Panc1 (cell line): ENCODE data around the gene C19orf47. TPM values are rescaled to one million over a fixed set of nuclear protein-coding genes. Genes with fewer than 3 reads are reported as not detected.

Experiments
- ATAC-seq: fragments of 200-7000 bp; cut with Tn5 transposase; 2 replicates; pipeline ENCODE4 v1.9.1; 2020; ENCODE audit warnings: mild to moderate bottlenecking, moderate library complexity
- BruUV-seq: library from RNA; stranded (reverse); fragments of 400-500 nt; replicated peaks from 2 replicates; lab custom pipeline; 2021; lab: Mats Ljungman, UMichigan
- CTCF ChIA-PET: fragments of 300-600 bp; sonication (Branson Sonifier 250); formaldehyde crosslinking; loops from one replicate; lab custom pipeline; 2022; ENCODE audit warnings: antibody characterized with exemption; lab: Charles Lee
- POLR2A ChIA-PET: fragments of 300-600 bp; sonication (Branson Sonifier 250); formaldehyde crosslinking; loops from one replicate; lab custom pipeline; 2022; ENCODE audit warnings: antibody characterized with exemption; lab: Charles Lee
- DNase-seq: peaks from one replicate; pipeline ENCODE4 v3.0.0-alpha.2; 2010; ENCODE audit warnings: low read depth, low spot score
- H3K27ac ChIP-seq: 2 replicates; pipeline ENCODE4 v1.5.1; 2011; ENCODE audit warnings: mild to moderate bottlenecking, low read length, inconsistent platforms
- H3K27me3 ChIP-seq: fragments of 200-500 bp; sonication (Bioruptor generic); 2 replicates; pipeline ENCODE4 v1.6.0; 2014; ENCODE audit warnings: low read length, inconsistent platforms; ENCODE audit not compliant: control insufficient read depth, insufficient read depth
- H3K36me3 ChIP-seq: fragments of 200-500 bp; sonication (Bioruptor generic); 2 replicates; pipeline ENCODE4 v1.5.1; 2014; ENCODE audit warnings: inconsistent platforms, mild to moderate bottlenecking, low read length, moderate library complexity; ENCODE audit not compliant: control insufficient read depth, insufficient read depth
- H3K4me1 ChIP-seq: 2 replicates; pipeline ENCODE4 v1.5.1; 2011; ENCODE audit warnings: inconsistent platforms, mild to moderate bottlenecking, low read length, moderate library complexity; ENCODE audit not compliant: control insufficient read depth, insufficient read depth
- H3K4me3 ChIP-seq, 2 experiments: 2 replicates each; pipeline ENCODE4 v1.5.1; 2011 to 2012; ENCODE audit warnings: low read depth in 2 of 2, low read length in 2 of 2, mild to moderate bottlenecking in 2 of 2, inconsistent platforms in 1 of 2, moderate library complexity in 1 of 2
- H3K9me3 ChIP-seq: fragments of 200-500 bp; sonication (Bioruptor generic); 2 replicates; pipeline ENCODE4 v1.5.1; 2014; ENCODE audit warnings: low read depth, mild to moderate bottlenecking, inconsistent platforms, low read length, moderate library complexity; ENCODE audit not compliant: control insufficient read depth, insufficient read depth
- POLR2AphosphoS5 ChIP-seq: IDR thresholded peaks from 2 replicates; pipeline ENCODE4 v1.6.1; 2012; ENCODE audit warnings: mild to moderate bottlenecking, low read depth, low read length, moderate library complexity
- SIN3A ChIP-seq: IDR thresholded peaks from 2 replicates; pipeline ENCODE4 v1.6.1; 2012; ENCODE audit warnings: low read depth, mild to moderate bottlenecking, low read length, moderate library complexity, borderline replicate concordance; ENCODE audit not compliant: insufficient read depth
- TCF7L2 ChIP-seq: IDR thresholded peaks from 2 replicates; pipeline ENCODE4 v1.6.1; 2011; ENCODE audit warnings: mild to moderate bottlenecking, low read depth, low read length, inconsistent platforms
- in situ Hi-C: cut with HindIII; loops from 2 replicates; pipeline ENCODE4 v1.10.0; 2016; ENCODE audit warnings: low sequenced_read_pairs, low pct_unique_long_range_greater_than_20kb
- intact Hi-C: fragments of 100-400 bp; cut with micrococcal nuclease; formaldehyde crosslinking; loops from one replicate; pipeline ENCODE4 v1.10.0; 2022; ENCODE audit not compliant: unreplicated experiment
- total RNA-seq: library from RNA; stranded (reverse); gene quantifications from one replicate; pipeline ENCODE4 v1.2.1, GENCODE V29; 2021; ENCODE audit not compliant: unreplicated experiment
- TF ChIP-seq, protein P1 (sequence below): fragments of 450-650 bp; IDR thresholded peaks from 2 replicates; pipeline ENCODE4 v1.5.1; 2017; ENCODE audit warnings: mild to moderate bottlenecking
- TF ChIP-seq, protein P2 (sequence below), 2 experiments: IDR thresholded peaks; 2 replicates each; pipeline ENCODE4 v1.6.1; 2011 to 2012; ENCODE audit warnings: low read depth in 2 of 2, control low read depth in 1 of 2, low read length in 1 of 2, mild to moderate bottlenecking in 1 of 2, moderate library complexity in 1 of 2; ENCODE audit not compliant: insufficient read depth in 1 of 2

C19orf47 gene
- total RNA-seq, 1 experiment from 2014 or later: 29.0 TPM

DNA sequence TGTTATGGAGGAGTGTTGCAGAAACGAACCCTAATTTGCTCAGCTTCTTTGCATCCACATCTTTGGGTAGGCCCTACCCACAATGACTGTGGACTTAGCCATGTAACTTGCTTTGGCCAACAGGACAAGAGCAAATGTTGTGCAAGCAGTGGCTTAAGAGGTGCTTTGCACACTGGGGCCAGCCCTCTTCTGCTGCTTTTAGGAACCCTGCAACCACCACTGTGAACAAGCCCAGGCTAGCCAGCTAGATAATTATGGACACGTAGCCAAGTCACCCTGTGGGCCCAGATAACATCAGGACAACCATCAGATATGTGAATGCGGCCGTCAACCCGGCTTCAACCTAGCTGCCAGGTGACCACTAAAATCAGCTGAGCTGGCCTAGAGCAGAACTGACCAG is 17.1 kb downstream of the C19orf47 start:
- TF ChIP-seq, protein P1, sequence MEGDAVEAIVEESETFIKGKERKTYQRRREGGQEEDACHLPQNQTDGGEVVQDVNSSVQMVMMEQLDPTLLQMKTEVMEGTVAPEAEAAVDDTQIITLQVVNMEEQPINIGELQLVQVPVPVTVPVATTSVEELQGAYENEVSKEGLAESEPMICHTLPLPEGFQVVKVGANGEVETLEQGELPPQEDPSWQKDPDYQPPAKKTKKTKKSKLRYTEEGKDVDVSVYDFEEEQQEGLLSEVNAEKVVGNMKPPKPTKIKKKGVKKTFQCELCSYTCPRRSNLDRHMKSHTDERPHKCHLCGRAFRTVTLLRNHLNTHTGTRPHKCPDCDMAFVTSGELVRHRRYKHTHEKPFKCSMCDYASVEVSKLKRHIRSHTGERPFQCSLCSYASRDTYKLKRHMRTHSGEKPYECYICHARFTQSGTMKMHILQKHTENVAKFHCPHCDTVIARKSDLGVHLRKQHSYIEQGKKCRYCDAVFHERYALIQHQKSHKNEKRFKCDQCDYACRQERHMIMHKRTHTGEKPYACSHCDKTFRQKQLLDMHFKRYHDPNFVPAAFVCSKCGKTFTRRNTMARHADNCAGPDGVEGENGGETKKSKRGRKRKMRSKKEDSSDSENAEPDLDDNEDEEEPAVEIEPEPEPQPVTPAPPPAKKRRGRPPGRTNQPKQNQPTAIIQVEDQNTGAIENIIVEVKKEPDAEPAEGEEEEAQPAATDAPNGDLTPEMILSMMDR: no peak
- TF ChIP-seq POLR2AphosphoS5: no peak
- no peak for TF ChIP-seq TCF7L2
- TF ChIP-seq, protein P2, sequence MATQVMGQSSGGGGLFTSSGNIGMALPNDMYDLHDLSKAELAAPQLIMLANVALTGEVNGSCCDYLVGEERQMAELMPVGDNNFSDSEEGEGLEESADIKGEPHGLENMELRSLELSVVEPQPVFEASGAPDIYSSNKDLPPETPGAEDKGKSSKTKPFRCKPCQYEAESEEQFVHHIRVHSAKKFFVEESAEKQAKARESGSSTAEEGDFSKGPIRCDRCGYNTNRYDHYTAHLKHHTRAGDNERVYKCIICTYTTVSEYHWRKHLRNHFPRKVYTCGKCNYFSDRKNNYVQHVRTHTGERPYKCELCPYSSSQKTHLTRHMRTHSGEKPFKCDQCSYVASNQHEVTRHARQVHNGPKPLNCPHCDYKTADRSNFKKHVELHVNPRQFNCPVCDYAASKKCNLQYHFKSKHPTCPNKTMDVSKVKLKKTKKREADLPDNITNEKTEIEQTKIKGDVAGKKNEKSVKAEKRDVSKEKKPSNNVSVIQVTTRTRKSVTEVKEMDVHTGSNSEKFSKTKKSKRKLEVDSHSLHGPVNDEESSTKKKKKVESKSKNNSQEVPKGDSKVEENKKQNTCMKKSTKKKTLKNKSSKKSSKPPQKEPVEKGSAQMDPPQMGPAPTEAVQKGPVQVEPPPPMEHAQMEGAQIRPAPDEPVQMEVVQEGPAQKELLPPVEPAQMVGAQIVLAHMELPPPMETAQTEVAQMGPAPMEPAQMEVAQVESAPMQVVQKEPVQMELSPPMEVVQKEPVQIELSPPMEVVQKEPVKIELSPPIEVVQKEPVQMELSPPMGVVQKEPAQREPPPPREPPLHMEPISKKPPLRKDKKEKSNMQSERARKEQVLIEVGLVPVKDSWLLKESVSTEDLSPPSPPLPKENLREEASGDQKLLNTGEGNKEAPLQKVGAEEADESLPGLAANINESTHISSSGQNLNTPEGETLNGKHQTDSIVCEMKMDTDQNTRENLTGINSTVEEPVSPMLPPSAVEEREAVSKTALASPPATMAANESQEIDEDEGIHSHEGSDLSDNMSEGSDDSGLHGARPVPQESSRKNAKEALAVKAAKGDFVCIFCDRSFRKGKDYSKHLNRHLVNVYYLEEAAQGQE (IDR thresholded peaks at IDR 0.05; ENCODE audit: insufficient read depth in 1 of 2, low read depth in 2 of 2, low read length in 1 of 2): no peak
- TF ChIP-seq SIN3A: no peak
- CTCF ChIA-PET: interaction anchor here (0.6 to 26.0 kb wide), 6 partner anchors 9 to 780 kb away, joined by 3 to 498 read pairs (median 3); partner anchors contain the start of gene TTC9B
- ATAC-seq (no peak), DNase-seq (no peak)
- H3K4me1 ChIP-seq: no peaks in the 10 kb centered on the region
- H3K27me3 ChIP-seq: no peaks in the 10 kb centered on the region
- intact Hi-C loops: no loop called here
- H3K4me3 ChIP-seq: no peak overlapping the region
- POLR2A ChIA-PET: interaction anchor here (0.6 to 3.4 kb wide), 6 partner anchors 9 to 923 kb away, joined by 3 to 30 read pairs (median 6); no protein-coding TSS in a partner anchor
- in situ Hi-C loops: loop anchor here (25.0 kb wide), 1 partner anchor 1669 kb away; no protein-coding TSS in a partner anchor
- no peak overlapping the region for H3K27ac ChIP-seq
- no peaks in the 10 kb centered on the region for H3K9me3 ChIP-seq
- no TSS peak for BruUV-seq
- no peaks in the 10 kb centered on the region for H3K36me3 ChIP-seq

DNA sequence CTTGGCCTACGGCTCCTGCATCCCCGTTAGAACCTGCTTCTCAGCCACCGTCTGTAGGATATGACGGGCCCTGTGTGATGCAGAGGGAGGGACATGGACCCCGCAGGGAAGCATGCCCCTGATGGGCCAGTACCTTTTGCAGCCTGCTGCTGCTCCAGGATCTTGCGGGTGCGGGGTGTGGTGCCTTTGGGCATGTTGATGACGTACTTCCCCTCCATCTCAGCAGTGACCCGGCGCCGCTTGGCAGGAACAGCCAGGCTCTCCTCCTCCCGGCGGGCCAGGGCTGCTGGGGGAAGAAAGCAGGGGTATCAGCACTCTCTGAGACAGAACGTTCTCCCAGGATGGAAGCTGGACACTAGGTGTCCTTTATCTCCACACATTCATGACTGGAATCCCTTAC is 22.0 kb downstream of the C19orf47 start:
- H3K27me3 ChIP-seq: no peaks in the 10 kb centered on the region
- POLR2A ChIA-PET: interaction anchor here (0.7 to 1.1 kb wide), 6 partner anchors 9 to 1791 kb away, joined by 3 to 19 read pairs (median 10); no protein-coding TSS in a partner anchor
- in situ Hi-C loops: loop anchor here (25.0 kb wide), 1 partner anchor 1664 kb away; no protein-coding TSS in a partner anchor

More for the DNA sequence above, 22.0 kb downstream of the C19orf47 start:
- TF ChIP-seq, protein P2 (IDR thresholded peaks at IDR 0.05; ENCODE audit: insufficient read depth in 1 of 2, low read depth in 2 of 2, low read length in 1 of 2): no peak
- TF ChIP-seq SIN3A (no peak), POLR2AphosphoS5 (no peak), TCF7L2 (no peak)
- TF ChIP-seq, protein P1: no peak
- peak; percentile 3 for ATAC-seq
- CTCF ChIA-PET: interaction anchor here (0.7 to 26.0 kb wide), 2 partner anchors 20 to 822 kb away, joined by 9 to 498 read pairs; no protein-coding TSS in a partner anchor
- Histone ChIP-seq H3K36me3 (no peaks in the 10 kb centered on the region), H3K27ac (no peak overlapping the region), H3K9me3 (no peaks in the 10 kb centered on the region), H3K4me3 (no peak overlapping the region), H3K4me1 (no peaks in the 10 kb centered on the region)
- BruUV-seq: no TSS peak
- intact Hi-C loops: no loop called here
- DNase-seq: no peak
